Activated CD8-positive, alpha-beta memory T cell treated with anti-CD3 and anti-CD28 coated beads for 1 hour (primary cell): ENCODE measurements around the gene DAGLB.
A peak's percentile ranks its signal among the peaks of the same experiment; 100 is the strongest.
"Not testable (repeated sequence)": the region's sequence is repeated elsewhere in the genome, so short reads cannot be mapped to it uniquely, and the experiment has no call there.

ENCODE experiments used
- DNase-seq, 2 donors: peaks; one replicate each; pipeline ENCODE4 v3.0.0-alpha.2; 2020; ENCODE audit warnings: low read depth in 1 of 2; ENCODE audit errors: extremely low read depth in 1 of 2

Gene DAGLB

DNA sequence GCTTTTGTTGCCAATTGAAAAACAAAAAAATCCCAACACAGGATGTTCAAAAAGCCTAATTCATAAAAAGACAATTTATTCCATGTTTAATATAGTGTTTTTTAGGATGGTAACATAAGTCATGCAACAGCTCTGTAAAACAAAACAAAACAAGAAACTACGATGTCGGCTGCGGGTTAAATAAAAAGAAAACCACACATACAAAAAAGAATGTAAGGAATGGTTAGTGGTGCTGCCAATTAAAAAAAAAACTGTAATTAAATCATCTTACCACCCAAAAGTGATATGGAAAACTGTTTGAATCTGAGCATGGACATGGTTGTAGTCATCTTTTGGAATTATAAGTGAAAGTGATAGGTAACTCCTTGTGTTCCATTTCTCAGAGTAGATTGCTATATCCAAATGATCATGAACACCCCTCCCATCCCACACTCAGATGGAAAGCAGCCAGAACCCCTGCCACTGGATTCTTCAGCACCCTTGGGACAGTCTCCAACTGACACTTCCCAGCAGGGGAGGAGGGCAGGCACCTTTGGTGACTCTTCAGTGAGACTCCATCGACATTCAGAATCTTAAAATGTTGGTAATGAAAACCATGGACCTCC is 14.3 kb upstream of the DAGLB start:
- no peak for DNase-seq

DNA sequence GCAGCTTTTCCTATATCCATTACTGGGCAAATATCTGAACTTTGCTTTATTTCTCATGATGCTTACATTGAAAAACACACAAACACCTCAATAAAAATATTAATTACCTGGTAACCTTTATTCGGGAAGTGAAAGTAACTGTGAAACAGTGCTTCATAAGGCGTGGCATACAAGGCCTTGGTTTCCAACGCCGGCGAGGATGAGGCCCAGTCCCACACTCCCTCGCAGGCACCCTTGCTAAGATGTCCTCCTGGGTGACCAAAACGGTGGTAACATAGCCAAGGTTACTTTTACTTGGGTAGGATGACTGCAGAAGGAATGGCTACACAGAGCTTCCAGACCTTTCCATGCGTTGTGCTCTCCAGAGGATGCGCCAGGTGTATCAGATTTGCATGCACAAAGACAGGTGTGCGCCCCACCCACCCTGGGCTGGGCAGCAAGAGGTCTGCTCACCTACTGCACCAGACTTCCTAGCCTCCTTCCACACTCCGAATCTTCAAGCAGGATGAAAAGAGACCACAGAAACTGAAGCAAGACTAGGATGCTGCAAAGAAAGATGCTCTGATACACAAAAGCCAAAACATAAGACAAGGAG is 13.3 kb upstream of the DAGLB start:
- no peak for DNase-seq

DNA sequence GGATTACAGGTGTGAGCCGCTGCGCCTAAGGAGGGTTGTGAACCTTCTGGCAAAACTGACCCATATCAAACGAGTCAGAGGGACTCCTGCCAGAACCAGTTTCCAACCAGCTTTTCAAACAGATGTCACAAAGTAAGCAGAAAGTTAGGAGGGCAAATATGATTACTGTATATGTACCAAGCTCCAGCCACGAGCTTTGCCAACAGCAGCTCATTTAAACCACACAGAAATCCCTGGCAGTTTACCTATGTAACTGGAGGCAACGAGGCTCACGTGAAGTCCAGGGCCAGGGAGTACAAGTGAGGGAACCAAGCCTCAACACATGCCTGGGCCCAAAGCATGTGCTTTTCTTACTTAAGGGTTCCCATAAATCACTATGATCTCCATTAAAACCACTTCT is 12.5 kb upstream of the DAGLB start:
- no peak for DNase-seq

DNA sequence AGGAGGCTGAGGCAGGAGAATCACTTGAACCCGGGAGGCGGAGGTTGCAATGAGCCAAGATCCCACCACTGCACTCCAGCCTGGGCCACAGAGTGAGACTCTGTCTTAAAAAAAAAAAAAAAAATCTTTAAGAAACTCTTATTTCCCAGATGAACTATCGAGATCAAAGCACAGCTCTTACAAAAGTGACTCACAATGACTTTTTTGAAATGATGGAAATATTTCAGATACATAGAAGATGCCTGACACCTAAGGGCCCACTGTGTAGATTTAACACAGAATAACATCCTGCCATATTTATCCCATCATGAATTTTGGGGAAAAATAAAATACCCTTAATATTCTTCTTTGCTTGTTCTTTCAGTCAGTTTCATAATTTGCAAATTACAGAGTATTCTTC is 10.9 kb upstream of the DAGLB start:
- DNase-seq: not testable (repeated sequence)

DNA sequence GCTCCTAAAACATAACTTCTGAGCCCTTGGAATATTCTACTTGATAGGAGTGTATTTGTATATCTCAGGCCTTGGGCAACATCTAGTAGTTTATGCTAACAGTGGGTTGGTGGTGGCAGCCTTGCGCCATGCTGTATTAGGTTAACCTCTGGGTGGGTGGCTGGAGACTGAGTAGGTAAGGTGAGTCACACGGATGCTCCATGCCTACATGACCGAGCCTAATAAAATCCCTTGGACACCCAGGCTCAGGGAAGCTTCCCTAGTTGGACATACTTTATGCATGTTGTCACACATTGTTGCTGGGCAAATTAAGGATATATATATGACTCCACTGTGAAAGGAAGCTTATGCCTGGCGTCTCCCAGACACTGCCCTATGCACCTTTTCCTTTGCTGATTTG is 6.0 kb upstream of the DAGLB start:
- DNase-seq: no peak

DNA sequence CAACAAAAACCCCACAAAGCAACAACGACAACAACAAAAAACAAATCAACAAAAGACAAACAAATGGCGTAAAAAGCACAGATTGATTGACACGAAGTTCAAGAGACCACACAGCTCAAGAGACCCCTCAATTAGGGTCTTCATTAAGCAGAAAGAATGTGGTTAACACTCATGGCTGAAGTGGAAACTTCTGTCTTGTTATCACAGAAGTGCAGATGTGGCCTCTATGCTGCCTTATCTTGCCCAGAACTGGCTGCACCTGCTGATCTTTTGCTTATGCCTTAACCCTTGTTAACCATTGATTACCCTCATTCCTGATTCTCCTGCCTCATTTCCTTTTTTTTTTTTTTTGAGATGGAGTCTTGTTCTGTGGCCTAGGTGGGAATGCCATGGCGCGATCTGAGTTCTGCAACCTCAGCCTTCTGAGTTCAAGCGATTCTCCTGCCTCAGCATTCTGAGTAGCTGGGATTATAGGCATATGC is 3.5 kb upstream of the DAGLB start:
- no peak for DNase-seq

DNA sequence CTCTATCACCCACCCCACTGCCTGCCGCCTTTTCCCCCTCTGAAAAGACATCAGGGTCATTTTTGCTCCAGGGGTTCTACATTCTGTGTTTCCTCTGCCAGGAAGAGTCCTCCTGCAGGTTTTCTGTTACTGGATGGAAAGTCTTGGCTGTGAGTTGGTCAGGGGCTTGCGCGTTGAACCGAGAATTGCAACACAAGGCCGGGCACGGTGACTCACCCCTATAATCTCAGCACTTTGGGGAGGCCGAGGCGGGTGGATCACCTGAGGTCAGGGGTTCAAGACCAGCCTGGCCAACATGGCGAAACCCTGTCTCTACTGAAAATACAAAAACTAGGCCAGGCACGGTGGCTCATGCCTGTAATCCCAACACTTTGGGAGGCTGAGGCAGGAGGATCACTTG is 2.8 kb upstream of the DAGLB start:
- not testable (repeated sequence) for DNase-seq

DNA sequence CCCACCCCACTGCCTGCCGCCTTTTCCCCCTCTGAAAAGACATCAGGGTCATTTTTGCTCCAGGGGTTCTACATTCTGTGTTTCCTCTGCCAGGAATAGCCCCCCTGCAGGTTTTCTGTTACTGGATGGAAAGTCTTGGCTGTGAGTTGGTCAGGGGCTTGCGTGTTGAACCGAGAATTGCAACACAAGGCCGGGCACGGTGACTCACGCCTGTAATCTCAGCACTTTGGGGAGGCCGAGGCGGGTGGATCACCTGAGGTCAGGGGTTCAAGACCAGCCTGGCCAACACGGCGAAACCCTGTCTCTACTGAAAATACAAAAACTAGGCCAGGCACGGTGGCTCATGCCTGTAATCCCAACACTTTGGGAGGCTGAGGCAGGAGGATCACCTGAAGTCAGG is 2.1 kb upstream of the DAGLB start:
- not testable (repeated sequence) for DNase-seq

DNA sequence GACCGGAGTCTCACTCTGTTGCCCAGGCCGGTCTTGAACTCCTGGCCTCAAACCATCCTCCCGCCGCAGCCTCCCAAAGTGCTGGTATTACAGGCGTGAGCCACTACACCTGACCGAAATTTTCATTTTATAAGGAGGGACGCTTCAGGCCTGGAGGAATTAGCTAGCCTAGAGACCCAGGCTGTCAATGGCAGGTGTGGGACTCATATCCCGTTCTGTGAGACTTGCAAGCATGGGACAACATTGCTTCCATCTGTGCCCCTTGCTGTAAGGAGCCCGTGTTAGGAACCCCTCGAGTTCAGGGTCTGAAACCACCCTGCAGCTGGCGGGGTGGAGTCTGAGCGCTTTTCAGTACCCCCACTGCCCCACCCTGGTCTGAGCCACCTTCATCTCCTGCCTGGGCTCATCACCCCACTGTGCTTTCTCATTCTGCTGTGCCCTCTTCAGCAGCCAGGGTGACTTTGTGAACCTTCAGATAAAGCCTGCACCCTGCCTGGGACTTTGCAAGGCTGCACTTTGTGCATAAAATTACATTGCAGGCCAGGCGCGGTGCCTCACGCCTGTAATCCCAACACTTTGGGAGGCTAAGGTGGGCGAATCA is 1.3 kb upstream of the DAGLB start:
- DNase-seq: no peak

DNA sequence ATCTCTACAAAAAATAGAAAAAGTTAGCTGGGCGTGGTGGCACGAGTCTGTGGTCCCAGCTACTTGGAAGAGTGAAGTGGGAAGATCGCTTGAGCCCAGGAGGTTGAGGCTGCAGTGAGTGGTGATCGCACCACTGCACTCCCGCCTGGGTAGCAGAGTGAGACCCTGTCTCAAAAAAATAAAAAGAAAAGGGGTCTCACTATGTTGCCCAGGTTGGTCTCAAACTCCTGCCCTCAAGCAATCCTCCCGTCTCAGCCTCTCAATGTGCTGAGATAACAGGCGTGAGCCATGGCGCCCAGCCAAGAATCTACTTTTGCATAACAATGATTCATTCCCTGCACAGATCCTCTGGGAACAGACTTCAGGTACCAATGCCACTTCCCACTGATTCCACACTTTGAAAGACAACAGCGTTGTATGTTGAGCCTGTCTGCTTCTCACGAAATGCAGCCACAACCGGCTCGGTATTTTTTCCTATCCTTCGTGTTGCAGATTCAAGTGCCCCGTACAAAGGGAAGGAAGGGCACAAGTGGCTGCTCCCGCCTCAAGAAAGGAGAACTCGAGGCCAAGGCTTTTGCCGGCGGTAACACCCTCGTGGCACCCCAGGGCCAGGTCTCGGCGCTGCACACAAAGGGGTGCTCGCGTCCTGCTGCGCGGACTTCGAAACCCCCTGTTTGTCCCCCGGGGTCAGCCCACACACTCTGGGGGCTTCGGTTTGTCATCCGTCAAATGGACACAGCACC is 745 bp downstream of the DAGLB start:
- DNase-seq: peak in 1 of 2 donors; percentile 5

DNA sequence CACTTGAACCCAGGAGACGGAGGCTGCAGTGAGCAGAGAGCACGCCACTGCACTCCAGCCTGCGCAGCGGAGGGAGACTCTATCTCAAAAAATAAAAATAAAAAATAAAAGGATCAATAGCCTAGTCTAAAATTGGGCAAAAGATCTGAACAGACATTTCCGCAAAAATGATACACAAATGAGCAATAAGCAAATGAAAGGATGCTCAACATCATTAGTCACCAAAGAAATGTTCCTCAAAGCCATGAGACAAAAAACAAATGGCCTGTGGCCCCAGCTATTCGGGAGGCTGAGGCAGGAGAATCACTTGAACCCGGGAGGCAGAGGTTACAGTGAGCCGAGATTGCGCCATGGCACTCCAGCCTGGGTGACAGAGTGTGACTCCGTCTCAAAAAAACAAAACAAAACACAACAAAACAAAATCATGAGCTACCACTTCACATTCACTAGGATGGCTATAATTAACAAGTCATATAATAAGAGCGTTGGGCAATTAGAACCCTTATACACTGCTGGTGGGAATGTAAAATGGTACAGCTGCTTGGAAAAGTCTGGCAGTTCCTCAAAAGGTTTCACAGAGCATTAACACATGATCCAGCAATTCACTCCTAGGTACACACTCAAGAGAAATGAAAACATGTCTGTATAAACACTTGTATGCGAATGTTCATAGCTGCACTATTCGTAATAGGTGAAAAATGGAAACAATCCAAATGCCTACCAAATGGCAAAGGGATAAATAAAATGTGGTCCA is 3.1 kb downstream of the DAGLB start:
- no peak for DNase-seq

DNA sequence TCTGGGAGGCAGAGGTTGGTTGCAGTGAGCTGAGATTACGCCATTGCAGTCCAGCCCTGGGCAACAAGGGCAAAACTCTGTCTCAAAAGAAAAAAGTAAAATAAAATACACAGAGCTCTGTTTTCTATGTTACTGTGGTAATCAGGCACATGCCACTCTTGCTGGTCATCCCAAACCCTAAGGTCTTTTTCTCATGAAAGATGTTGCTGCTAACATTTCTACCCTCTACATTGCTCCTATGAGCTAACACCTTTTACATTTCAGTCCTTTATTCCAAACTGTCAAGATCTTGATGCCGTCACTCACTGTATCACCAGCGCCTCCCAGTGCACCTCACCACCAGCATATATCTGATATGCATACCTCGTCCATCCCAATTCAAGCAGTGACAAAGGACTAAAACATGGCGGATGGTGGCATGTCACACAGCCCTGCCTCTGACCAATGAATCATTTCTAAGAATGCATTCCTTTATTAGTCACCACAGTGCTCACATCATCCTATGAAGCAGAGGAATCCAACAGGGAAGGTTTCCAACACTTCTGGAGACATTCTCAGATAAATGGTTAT is 4.3 kb downstream of the DAGLB start:
- DNase-seq: no peak

DNA sequence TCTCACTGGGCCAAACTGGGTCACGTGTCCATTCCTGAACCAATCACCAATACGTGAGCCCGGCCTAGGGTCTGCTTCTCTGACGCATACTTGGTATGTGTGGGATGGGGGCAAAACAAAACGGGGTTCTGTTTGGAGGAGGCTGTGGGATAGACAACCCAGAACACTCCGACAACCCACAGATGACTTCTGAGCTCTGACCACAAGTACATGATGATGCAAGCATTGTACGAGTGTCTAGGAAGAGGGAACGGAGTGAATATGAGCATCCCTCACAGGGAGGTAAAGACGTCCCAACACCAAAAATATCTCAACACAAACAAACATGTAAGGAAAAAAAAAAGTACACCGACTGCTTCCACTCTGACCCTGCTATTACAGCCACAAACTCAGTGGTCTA is 5.6 kb downstream of the DAGLB start:
- DNase-seq: no peak

DNA sequence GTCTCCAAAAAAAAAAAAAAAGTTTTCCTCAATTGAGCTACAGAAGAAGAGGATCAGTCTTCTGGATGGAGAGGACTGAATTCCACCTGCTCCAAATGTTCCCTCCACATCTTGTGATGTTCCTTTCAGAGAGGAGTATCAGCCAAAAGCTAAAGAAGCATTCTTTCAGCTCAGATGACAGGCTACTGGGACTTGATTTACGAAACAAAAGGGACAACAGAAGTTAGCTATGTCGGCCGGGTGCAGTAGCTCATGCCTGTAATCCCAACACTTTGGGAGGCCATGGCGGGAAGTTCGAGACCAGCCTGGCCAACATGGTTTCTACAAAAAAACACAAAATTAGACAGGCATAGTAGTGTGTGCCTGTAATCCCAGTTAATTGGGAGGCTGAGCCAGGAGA is 7.4 kb downstream of the DAGLB start:
- DNase-seq: no peak

DNA sequence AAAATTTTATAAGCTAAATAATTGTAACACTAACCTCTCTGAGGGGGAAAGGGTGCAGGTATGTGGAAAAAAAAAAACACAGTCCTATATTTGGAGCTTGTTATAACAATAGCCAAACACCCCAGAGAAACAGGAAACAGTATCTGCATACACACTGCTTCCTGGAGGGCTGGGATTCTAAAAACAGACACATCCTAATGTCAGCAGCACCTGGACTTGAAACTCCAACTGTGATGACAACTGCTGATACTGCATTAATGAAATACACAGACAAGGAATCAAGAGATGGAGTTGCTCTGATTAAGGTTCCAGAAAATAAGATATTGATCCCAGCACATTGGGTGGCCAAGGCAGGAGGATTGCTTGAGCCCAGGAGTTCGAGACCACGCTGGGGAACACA is 9.3 kb downstream of the DAGLB start:
- DNase-seq: no peak

DNA sequence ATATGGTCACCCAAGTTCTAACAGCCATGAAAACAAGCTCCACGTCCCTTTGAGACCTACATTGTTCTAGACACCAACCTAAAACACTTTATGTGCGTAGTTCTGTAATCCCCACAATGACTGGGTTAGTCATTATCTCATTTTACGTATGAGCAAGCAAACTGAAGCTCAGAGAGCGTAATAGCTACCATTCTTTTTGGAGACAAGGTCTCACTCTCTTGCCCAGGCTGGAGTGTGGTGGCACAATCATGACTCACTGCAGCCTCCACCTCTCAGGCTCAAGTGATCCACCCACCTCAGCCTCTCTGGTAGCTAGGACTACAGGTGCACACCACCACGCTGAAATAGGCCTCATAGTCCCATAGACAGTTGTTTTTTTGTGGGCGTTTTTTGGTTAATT is 10.5 kb downstream of the DAGLB start:
- no peak for DNase-seq

DNA sequence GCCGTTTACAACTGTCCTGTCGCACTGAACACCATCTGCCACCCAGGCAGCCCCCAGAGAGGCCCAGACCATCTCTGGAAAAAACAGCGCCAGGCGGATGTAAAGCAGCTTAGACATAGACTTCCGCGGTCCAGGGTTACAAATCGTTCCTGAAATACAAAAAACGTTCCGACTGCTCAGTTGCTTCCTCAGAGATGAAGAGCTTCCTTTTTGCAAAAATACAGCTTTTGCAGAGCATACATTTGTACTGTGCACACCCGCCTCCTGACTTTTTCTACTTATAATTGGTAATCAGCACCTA is 11.4 kb downstream of the DAGLB start:
- DNase-seq: no peak

DNA sequence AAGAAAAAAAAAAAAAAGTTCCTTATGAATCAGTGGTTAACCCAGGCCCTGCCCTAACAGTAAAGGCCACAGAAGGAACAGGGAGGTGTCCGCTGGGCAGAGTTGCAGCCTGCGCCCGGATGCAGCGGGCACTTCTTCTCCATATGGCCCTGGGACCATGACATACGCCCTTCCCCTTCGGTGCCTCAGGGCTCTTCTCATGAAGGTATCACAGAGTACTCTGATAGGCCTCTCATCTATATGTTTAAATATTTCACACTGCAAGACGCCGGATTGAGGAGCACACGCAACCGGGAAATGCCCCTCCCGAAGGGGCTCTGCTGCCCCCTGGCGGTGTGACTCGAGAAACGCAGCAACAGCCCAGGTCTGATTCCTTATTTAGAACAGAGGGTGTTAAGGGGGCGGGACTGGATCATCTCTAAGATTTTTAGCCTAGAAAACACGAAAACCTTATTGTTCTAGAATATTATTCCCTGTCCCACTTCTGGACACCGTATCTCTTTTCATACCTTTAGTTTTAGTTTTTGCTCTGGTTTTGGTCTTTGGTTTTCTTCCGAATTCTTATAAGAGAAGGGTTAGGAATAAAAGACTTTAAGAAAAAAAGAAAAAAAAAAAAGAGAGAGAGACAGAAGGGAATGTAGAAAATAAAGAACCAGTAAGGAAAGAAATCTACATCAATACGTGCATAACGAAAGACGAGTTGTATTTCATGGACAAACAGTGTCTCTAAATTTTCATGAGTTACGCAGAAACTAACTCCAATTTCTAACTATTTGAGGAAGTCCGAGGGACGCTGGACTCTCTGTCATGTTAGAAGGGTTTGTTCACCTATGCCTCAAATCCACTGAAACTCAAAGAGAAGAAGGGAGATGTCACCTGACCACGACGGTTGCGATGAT is 12.0 kb downstream of the DAGLB start:
- DNase-seq: peak; percentile 72 to 83

DNA sequence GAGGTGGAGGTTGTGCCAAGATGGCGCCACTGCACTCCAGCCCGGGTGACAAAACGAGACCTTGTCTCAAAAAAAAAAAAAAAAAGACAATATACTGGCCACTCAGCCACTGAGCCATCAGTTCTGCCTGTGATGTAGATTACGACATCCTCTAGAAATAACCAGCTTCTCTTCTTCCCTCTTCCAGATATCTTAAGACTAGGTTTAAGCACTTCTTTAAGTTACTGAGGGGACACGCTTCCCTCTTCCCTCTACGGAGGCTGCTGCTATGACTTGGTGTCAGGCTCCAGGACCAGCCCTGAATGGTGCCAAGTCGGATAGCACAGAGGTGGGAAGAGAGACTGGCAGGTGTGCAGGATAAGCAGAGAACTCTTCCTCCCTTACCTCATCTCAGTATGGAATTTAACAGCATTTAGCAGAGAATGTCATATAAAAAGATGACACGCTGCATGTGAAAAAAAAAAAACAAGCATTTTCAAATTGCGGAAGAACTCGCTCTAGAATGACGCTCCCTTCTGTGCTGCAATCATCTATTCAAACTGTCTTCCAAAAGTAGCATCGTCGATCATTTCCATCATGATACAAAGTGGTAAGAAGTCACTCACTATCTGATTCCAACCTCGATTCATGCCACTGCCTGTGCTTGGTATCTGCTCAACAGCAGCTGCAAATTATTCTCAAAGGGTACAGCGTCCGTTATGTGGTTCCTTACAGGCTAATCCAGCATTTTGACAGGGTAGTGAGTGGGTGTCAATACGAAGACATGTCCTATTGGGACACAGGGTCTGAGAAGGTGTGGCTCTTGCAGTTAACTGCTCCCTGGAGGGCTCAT is 13.8 kb downstream of the DAGLB start:
- DNase-seq: no peak
